K562 (cell line): ENCODE results near the gene ADAM10. TPM values are rescaled to one million over a fixed set of nuclear protein-coding genes. Genes with fewer than 3 reads are reported as not detected.

Experiments
- CREB1 ChIP-seq, 2 experiments: sonication (generic) in 1 of 2; formaldehyde crosslinking in 1 of 2; IDR thresholded peaks; 2 replicates each; pipeline versions ENCODE4 v1.6.1 to v1.8.0; 2012 to 2022; ENCODE audit warnings: inconsistent platforms in 1 of 2, mild to moderate bottlenecking in 1 of 2, missing genetic modification reagents in 1 of 2, moderate library complexity in 1 of 2
- CTCFL ChIP-seq: IDR thresholded peaks from 2 replicates; pipeline ENCODE4 v1.6.1; 2011; ENCODE audit warnings: borderline replicate concordance, low read depth, mild to moderate bottlenecking, moderate library complexity, low read length; ENCODE audit not compliant: insufficient read depth, poor library complexity, severe bottlenecking
- FOSL1 ChIP-seq: fragments of 200-800 bp; sonication (Bioruptor generic); conservative IDR thresholded peaks from 2 replicates; pipeline ENCODE4 v1.6.1; 2016; ENCODE audit warnings: missing genetic modification characterization, missing compliant biosample characterization
- GMEB1 ChIP-seq: fragments of 250-450 bp; sonication (Bioruptor Pico); IDR thresholded peaks from 2 replicates; pipeline ENCODE4 v1.4.0; 2020; ENCODE audit warnings: mild to moderate bottlenecking
- KDM4B ChIP-seq, 2 experiments: fragments of 450-650 bp in 1 of 2; sonication (generic) in 1 of 2; IDR thresholded peaks; 2 replicates each; pipeline ENCODE4 v1.6.1; 2016 to 2017; ENCODE audit warnings: borderline replicate concordance in 2 of 2, antibody characterized with exemption in 1 of 2, low read depth in 1 of 2, mild to moderate bottlenecking in 1 of 2
- MAX ChIP-seq: sonication (generic); formaldehyde crosslinking; IDR thresholded peaks from 2 replicates; pipeline ENCODE4 v1.9.0; 2022; ENCODE audit warnings: mild to moderate bottlenecking, missing genetic modification reagents
- MCM2 ChIP-seq: fragments of 450-650 bp; IDR thresholded peaks from 2 replicates; pipeline ENCODE4 v1.6.1; 2017; ENCODE audit warnings: low read depth, mild to moderate bottlenecking
- NFIX ChIP-seq: fragments of 250-450 bp; sonication (Bioruptor Pico); IDR thresholded peaks from 2 replicates; pipeline ENCODE4 v1.4.0; 2020; ENCODE audit warnings: low read depth, mild to moderate bottlenecking, moderate library complexity
- PML ChIP-seq: IDR thresholded peaks from 2 replicates; pipeline ENCODE4 v1.6.1; 2012; ENCODE audit warnings: low read length, inconsistent platforms
- POLR2AphosphoS5 ChIP-seq: IDR thresholded peaks from 2 replicates; pipeline ENCODE4 v1.6.1; 2011; ENCODE audit warnings: mild to moderate bottlenecking, low read depth, low read length, moderate library complexity; ENCODE audit not compliant: control insufficient read depth, insufficient read depth
- PRPF4 ChIP-seq: fragments of 200-400 bp; formaldehyde crosslinking; IDR thresholded peaks from one replicate; pipeline ENCODE4 v1.6.1; 2017; ENCODE audit warnings: low read length, low read depth, mild to moderate bottlenecking; ENCODE audit not compliant: insufficient read depth, poor library complexity, severe bottlenecking
- STAT5A ChIP-seq: IDR thresholded peaks from 2 replicates; pipeline ENCODE4 v1.6.1; 2012; ENCODE audit warnings: low read length, inconsistent platforms, borderline replicate concordance
- TAF7 ChIP-seq: fragments of 450-650 bp; IDR thresholded peaks from 2 replicates; pipeline ENCODE4 v1.6.1; 2016; ENCODE audit warnings: missing genetic modification characterization, missing compliant biosample characterization
- TRIM24 ChIP-seq, 2 experiments: fragments of 450-650 bp; IDR thresholded peaks; 2 replicates each; pipeline ENCODE4 v1.6.1; 2016
- ZBTB9 ChIP-seq: fragments of 450-650 bp; formaldehyde crosslinking; IDR thresholded peaks from 2 replicates; pipeline ENCODE4 v1.4.0; 2020; ENCODE audit warnings: mild to moderate bottlenecking, moderate library complexity
- ZNF354B ChIP-seq: fragments of 250-450 bp; sonication (Bioruptor Pico); IDR thresholded peaks from 2 replicates; pipeline ENCODE4 v1.4.0; 2020
- ZNF639 ChIP-seq, 2 experiments: fragments of 200-800 bp in 1 of 2; sonication (Bioruptor generic) in 1 of 2; sonication (generic) in 1 of 2; formaldehyde crosslinking in 1 of 2; IDR thresholded peaks in 1 of 2; conservative IDR thresholded peaks in 1 of 2; 2 replicates each; pipeline versions ENCODE4 v1.5.0 to v1.6.1; 2016 to 2020; ENCODE audit warnings: missing compliant biosample characterization in 1 of 2, missing genetic modification characterization in 1 of 2, missing genetic modification reagents in 1 of 2
- ZNF644 ChIP-seq: fragments of 200-800 bp; sonication (Bioruptor generic); IDR thresholded peaks from 2 replicates; pipeline ENCODE4 v1.6.1; 2016; ENCODE audit warnings: low read depth, missing genetic modification characterization, missing compliant biosample characterization
- ZSCAN32 ChIP-seq: fragments of 450-650 bp; formaldehyde crosslinking; IDR thresholded peaks from 2 replicates; pipeline ENCODE4 v1.4.0; 2020; ENCODE audit warnings: mild to moderate bottlenecking, moderate library complexity
- polyA plus RNA-seq, 8 experiments: library from polyadenylated mRNA; depleted of rRNA in 4 of 8; stranded (reverse) in 5 of 8; unstranded in 3 of 8; fragments of >200 nt; fragmentation: Nextera tagmentation in 2 of 8; fragmentation: Illumina TruSeq in 1 of 8; extraction: Ambion mirVana in 2 of 8; extraction: Trizol in 1 of 8; gene quantifications; 2 replicates each; pipeline versions ENCODE4 v1.2.1 to v1.2.3, GENCODE V29; 2011 to 2014; ENCODE audit warnings: inconsistent platforms in 1 of 8, missing spikeins in 1 of 8
- total RNA-seq, 7 experiments: library from RNA; depleted of rRNA in 6 of 7; stranded (reverse); fragments of >200 nt in 6 of 7; fragmentation: Illumina TruSeq in 2 of 7; extraction: Trizol in 2 of 7; gene quantifications; 2 replicates each; pipeline versions ENCODE4 v1.2.1 to v1.2.3, GENCODE V29; 2011 to 2021; ENCODE audit warnings: low replicate concordance in 1 of 7

Gene ADAM10
- total and polyA plus RNA-seq, 9 of the 15 experiments (the other 6 are each of a cell fraction or from before 2014, with no cell fraction given), result 11.9 to 152 (median 57.3) TPM

- TF ChIP-seq ZBTB9 (no peak; the same call in 1 of the 2 replicates), TAF7 (tag) (peak; percentile 92), PML (peak; percentile 69; the same call in 1 of the 2 replicates), CREB1 (IDR thresholded peaks at IDR 0.05) (peak; percentile 62), CREB1 (CRISPR knock-in tag; IDR thresholded peaks at IDR 0.05) (peak; percentile 86), NFIX (CRISPR knock-in tag) (no peak), ZNF644 (tag) (peak; percentile 52; the same call in 1 of the 2 replicates), PRPF4 (peak; percentile 36), FOSL1 (peak; percentile 57; the same call in 1 of the 2 replicates), POLR2AphosphoS5 (peak; percentile 67; the same call in 1 of the 2 replicates), ZNF639 (CRISPR knock-in tag; conservative IDR thresholded peaks at IDR 0.05 in 1 of 2, IDR thresholded peaks at IDR 0.05 in 1 of 2) (peak in 1 of 2 experiments; percentile 92; a peak in 2 of 4 replicates), ZNF354B (no peak), MAX (peak; percentile 96), CTCFL (peak; percentile 14), STAT5A (no peak; the same call in 1 of the 2 replicates), TRIM24 (IDR thresholded peaks at IDR 0.05) (peak in 1 of 2 experiments; percentile 34; a peak in 1 of 4 replicates), KDM4B (IDR thresholded peaks at IDR 0.05; ENCODE audit: borderline replicate concordance in 2 of 2, low read depth in 1 of 2) (peak in 1 of 2 experiments; percentile 60; a peak in 1 of 4 replicates), MCM2 (no peak), GMEB1 (CRISPR knock-in tag) (peak; percentile 81), ZSCAN32 (CRISPR knock-in tag) (peak; percentile 56; the same call in 1 of the 2 replicates)
Measured at GRCh38 chr15:58770857-58771620, 21.5 kb upstream of the ADAM10 start, which contains the start of gene MINDY2 (continued).
